Upper lobe of right lung (tissue), 1 donor: ENCODE measurements around the gene NOS3. TPM values are rescaled to one million over a fixed set of nuclear protein-coding genes. Genes with fewer than 3 reads are reported as not detected.
A peak's percentile ranks its signal among the peaks of the same experiment; 100 is the strongest.

Source experiments
- ATAC-seq: fragments of 200-7000 bp; cut with Tn5 transposase; one replicate; pipeline ENCODE4 v1.9.1; 2020; ENCODE audit warnings: mild to moderate bottlenecking, moderate library complexity
- DNase-seq: peaks from one replicate; pipeline ENCODE4 v3.0.0-alpha.2; 2020
- H3K27ac ChIP-seq: fragments of 200-600 bp; one replicate; pipeline ENCODE4 v1.8.0; 2022
- H3K27me3 ChIP-seq: fragments of 200-600 bp; one replicate; pipeline ENCODE4 v1.8.0; 2022; ENCODE audit warnings: mild to moderate bottlenecking
- H3K36me3 ChIP-seq: fragments of 200-600 bp; one replicate; pipeline ENCODE4 v1.8.0; 2022
- H3K4me1 ChIP-seq: fragments of 200-600 bp; one replicate; pipeline ENCODE4 v1.8.0; 2022
- H3K4me3 ChIP-seq: fragments of 200-600 bp; one replicate; pipeline ENCODE4 v1.8.0; 2022; ENCODE audit warnings: mild to moderate bottlenecking
- H3K9me3 ChIP-seq: fragments of 200-600 bp; one replicate; pipeline ENCODE4 v1.8.0; 2022
- intact Hi-C: fragments of 100-400 bp; cut with DNase I; formaldehyde crosslinking; loops from one replicate; pipeline ENCODE4 v1.11.0; 2022
- total RNA-seq: library from RNA; stranded (reverse); fragmentation: NEBNext Ultra II Directional; extraction: Animal tissue kit (Norgen Biotek cat#: 25700); gene quantifications from one replicate; pipeline ENCODE4 v1.2.1, GENCODE V29; 2021
- TF ChIP-seq, protein P1 (sequence below): fragments of 200-600 bp; IDR thresholded peaks from one replicate; pipeline ENCODE4 v1.8.0; 2022; ENCODE audit warnings: antibody characterized with exemption
- donor health status: DM: no; HTN: yes; CAD: no; lungs with severe emphysema.

NOS3 gene
- total RNA-seq, 1 donor from 2014 or later, result 42.9 TPM

DNA sequence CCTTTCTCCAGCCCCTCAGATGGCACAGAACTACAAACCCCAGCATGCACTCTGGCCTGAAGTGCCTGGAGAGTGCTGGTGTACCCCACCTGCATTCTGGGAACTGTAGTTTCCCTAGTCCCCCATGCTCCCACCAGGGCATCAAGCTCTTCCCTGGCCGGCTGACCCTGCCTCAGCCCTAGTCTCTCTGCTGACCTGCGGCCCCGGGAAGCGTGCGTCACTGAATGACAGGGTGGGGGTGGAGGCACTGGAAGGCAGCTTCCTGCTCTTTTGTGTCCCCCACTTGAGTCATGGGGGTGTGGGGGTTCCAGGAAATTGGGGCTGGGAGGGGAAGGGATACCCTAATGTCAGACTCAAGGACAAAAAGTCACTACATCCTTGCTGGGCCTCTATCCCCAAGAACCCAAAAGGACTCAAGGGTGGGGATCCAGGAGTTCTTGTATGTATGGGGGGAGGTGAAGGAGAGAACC lies 2.1 kb downstream of the NOS3 start:
- peak overlapping the region; percentile 26 for H3K27ac ChIP-seq
- intact Hi-C loops, result no loop called here
- H3K9me3 ChIP-seq, result no peaks in the 10 kb centered on the region
- TF ChIP-seq, protein P1, sequence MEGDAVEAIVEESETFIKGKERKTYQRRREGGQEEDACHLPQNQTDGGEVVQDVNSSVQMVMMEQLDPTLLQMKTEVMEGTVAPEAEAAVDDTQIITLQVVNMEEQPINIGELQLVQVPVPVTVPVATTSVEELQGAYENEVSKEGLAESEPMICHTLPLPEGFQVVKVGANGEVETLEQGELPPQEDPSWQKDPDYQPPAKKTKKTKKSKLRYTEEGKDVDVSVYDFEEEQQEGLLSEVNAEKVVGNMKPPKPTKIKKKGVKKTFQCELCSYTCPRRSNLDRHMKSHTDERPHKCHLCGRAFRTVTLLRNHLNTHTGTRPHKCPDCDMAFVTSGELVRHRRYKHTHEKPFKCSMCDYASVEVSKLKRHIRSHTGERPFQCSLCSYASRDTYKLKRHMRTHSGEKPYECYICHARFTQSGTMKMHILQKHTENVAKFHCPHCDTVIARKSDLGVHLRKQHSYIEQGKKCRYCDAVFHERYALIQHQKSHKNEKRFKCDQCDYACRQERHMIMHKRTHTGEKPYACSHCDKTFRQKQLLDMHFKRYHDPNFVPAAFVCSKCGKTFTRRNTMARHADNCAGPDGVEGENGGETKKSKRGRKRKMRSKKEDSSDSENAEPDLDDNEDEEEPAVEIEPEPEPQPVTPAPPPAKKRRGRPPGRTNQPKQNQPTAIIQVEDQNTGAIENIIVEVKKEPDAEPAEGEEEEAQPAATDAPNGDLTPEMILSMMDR, result no peak
- peak; percentile 37 for ATAC-seq
- no peaks in the 10 kb centered on the region for H3K36me3 ChIP-seq
- no peaks in the 10 kb centered on the region for H3K27me3 ChIP-seq
- H3K4me1 ChIP-seq, result peaks cover 45% of the 10 kb centered on the region
- H3K4me3 ChIP-seq, result no peak overlapping the region
- DNase-seq, result no peak

DNA sequence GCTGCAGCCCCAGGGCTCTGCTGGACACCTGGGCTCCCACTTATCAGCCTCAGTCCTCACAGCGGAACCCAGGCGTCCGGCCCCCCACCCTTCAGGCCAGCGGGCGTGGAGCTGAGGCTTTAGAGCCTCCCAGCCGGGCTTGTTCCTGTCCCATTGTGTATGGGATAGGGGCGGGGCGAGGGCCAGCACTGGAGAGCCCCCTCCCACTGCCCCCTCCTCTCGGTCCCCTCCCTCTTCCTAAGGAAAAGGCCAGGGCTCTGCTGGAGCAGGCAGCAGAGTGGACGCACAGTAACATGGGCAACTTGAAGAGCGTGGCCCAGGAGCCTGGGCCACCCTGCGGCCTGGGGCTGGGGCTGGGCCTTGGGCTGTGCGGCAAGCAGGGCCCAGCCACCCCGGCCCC lies 2.7 kb downstream of the NOS3 start:
- TF ChIP-seq, protein P1, result no peak

DNA sequence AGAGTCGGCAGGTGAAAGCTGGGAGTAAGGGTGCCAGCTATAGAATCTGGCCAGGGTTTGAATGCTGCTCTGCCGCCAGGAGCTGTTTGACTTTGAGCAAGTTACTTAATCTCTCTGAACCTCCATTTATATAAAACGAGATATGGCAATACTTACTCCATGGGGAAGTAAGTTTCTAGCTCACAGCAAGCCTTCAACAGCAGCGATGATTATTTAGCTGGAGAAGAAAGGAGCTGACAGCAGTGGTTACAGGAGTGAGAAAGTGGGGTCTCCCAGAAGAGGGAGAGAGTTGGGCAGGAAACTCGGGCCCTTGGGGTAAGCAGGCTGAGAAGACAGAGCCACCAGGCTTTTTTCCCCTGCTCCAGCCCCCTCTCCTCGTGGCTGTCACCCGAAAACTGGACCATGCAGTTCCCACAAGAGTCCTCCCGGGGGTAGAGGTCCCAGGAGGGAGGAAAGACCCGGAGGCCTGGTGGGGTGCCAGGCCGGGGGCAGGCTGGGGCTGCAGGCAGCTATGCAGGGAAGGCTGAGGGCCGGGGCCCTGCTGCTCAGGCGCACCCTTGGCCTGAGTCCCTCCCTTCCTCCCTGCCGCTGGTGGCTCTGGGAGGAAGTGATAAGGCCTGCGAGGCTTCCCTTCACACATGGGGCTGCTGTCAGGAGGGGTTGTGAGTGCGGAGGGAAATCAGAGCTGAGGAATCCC lies 3.5 kb downstream of the NOS3 start:
- TF ChIP-seq, protein P1, result no peak
- peaks cover 39% of the 10 kb centered on the region for H3K4me1 ChIP-seq
- intact Hi-C loops, result no loop called here
- ATAC-seq, result peak; percentile 72
- no peaks in the 10 kb centered on the region for H3K36me3 ChIP-seq
- H3K27ac ChIP-seq, result peak overlapping the region; percentile 58
- H3K4me3 ChIP-seq, result peak overlapping the region; percentile 51
- no peaks in the 10 kb centered on the region for H3K27me3 ChIP-seq
- no peak for DNase-seq
- H3K9me3 ChIP-seq, result no peaks in the 10 kb centered on the region

More for the DNA sequence above, 2.7 kb downstream of the NOS3 start:
- Histone ChIP-seq H3K36me3 (no peaks in the 10 kb centered on the region), H3K4me1 (peaks cover 40% of the 10 kb centered on the region), H3K4me3 (peak overlapping the region; percentile 51), H3K27me3 (no peaks in the 10 kb centered on the region), H3K27ac (peak overlapping the region; percentile 58), H3K9me3 (no peaks in the 10 kb centered on the region)
- no peak for DNase-seq
- intact Hi-C loops, result no loop called here
- peak; percentile 33 for ATAC-seq

DNA sequence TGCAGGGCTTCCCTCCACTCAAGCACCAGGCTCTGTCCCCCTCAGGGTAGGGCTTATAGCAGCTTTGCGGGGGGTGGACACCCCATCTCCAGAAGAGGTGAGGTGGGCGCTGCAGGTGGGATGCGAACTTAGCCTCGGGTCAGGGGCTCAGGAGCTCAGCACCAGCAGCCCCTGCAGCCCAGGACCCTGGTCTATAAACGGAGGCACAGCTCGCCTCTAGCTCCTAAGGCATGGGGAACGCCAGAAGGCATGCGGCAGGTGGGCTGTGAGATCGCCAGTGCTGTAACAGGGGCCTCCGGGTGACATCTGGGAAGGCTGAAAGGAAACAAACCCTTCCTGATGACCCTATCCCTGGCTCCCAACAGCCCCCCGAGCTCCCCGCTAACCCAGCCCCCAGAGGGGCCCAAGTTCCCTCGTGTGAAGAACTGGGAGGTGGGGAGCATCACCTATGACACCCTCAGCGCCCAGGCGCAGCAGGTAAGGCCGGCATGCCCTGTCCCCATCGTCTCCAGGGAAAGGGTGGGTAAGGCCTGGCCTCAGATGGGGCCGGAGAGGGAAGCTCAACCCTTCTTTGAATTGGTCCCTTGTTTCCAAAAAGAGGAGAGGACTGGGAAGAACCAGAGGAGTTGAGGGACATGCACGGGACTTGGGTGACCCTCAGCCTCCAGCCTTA lies 4.2 kb downstream of the NOS3 start:
- intact Hi-C loops, result no loop called here
- TF ChIP-seq, protein P1, result no peak
- peak overlapping the region; percentile 51 for H3K4me3 ChIP-seq
- H3K36me3 ChIP-seq, result no peaks in the 10 kb centered on the region
- no peaks in the 10 kb centered on the region for H3K9me3 ChIP-seq
- ATAC-seq, result no peak
- H3K27me3 ChIP-seq, result no peaks in the 10 kb centered on the region
- no peak for DNase-seq
- H3K4me1 ChIP-seq, result peaks cover 37% of the 10 kb centered on the region
- H3K27ac ChIP-seq, result peak overlapping the region; percentile 58

DNA sequence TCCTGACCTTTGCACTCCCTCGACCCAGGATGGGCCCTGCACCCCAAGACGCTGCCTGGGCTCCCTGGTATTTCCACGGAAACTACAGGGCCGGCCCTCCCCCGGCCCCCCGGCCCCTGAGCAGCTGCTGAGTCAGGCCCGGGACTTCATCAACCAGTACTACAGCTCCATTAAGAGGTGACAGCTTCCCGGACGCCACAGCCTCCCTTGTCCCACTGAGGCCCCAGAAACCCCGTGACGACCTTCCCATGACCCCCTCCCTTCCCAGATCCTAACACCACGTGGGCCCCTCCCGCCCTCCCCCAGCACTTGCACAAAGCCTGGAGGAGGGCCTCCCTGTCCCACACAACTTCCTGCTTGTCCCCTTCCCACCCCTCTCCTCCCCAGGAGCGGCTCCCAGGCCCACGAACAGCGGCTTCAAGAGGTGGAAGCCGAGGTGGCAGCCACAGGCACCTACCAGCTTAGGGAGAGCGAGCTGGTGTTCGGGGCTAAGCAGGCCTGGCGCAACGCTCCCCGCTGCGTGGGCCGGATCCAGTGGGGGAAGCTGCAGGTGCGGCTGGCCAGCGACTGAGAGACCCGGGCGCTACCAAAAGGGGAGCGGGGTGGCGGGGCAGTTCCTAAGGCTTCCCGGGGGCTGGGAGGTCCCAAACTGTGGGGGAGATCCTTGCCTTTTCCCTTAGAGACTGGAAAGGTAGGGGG lies 5.7 kb downstream of the NOS3 start:
- H3K9me3 ChIP-seq, result no peaks in the 10 kb centered on the region
- intact Hi-C loops, result no loop called here
- no peak for DNase-seq
- no peaks in the 10 kb centered on the region for H3K36me3 ChIP-seq
- no peaks in the 10 kb centered on the region for H3K27me3 ChIP-seq
- H3K27ac ChIP-seq, result no peak overlapping the region
- ATAC-seq, result no peak
- TF ChIP-seq, protein P1, result no peak
- H3K4me1 ChIP-seq, result peaks cover 32% of the 10 kb centered on the region
- H3K4me3 ChIP-seq, result peak overlapping the region; percentile 16
